Karpas-422 (cell line): ENCODE measurements around the gene RNU1-1. TPM values are rescaled to one million over a fixed set of nuclear protein-coding genes. Genes with fewer than 3 reads are reported as not detected.
A peak's percentile ranks its signal among the peaks of the same experiment; 100 is the strongest.
"Not testable (repeated sequence)": the region's sequence is repeated elsewhere in the genome, so short reads cannot be mapped to it uniquely, and the experiment has no call there.

Experiments
- DNase-seq: peaks from one replicate; pipeline ENCODE4 v3.0.0-alpha.2; 2015
- H2AFZ ChIP-seq: fragments of 200-600 bp; sonication (generic); 2 replicates; pipeline ENCODE4 v1.6.1; 2014; ENCODE audit warnings: antibody characterized with exemption, low read length, mixed read lengths
- H3K27ac ChIP-seq: fragments of 200-600 bp; sonication (generic); 2 replicates; pipeline ENCODE4 v1.5.1; 2014; ENCODE audit warnings: mild to moderate bottlenecking, low read length, moderate library complexity
- H3K27me3 ChIP-seq: fragments of 200-600 bp; sonication (generic); 2 replicates; pipeline ENCODE4 v1.6.1; 2014; ENCODE audit warnings: low read length, mixed read lengths
- H3K36me3 ChIP-seq: fragments of 200-600 bp; sonication (generic); 2 replicates; pipeline ENCODE4 v1.6.1; 2014; ENCODE audit warnings: low read length, mixed read lengths; ENCODE audit not compliant: insufficient read depth
- H3K4me1 ChIP-seq: fragments of 200-600 bp; sonication (generic); 2 replicates; pipeline ENCODE4 v1.6.1; 2014; ENCODE audit warnings: mild to moderate bottlenecking, low read length, mixed read lengths
- H3K4me2 ChIP-seq: fragments of 200-600 bp; sonication (generic); 2 replicates; pipeline ENCODE4 v1.6.1; 2014; ENCODE audit warnings: low read length, low read depth, mild to moderate bottlenecking; ENCODE audit not compliant: poor library complexity, severe bottlenecking
- H3K4me3 ChIP-seq: fragments of 200-600 bp; sonication (generic); 2 replicates; pipeline ENCODE4 v1.5.1; 2014; ENCODE audit warnings: mild to moderate bottlenecking, antibody characterized with exemption, low read length, mixed read lengths
- H3K79me2 ChIP-seq: fragments of 200-600 bp; sonication (generic); 2 replicates; pipeline ENCODE4 v1.6.1; 2014; ENCODE audit warnings: mild to moderate bottlenecking, low read length, mixed read lengths
- H3K9ac ChIP-seq: fragments of 200-600 bp; sonication (generic); 2 replicates; pipeline ENCODE4 v1.6.0; 2014; ENCODE audit warnings: low read length
- H3K9me2 ChIP-seq: fragments of 200-600 bp; sonication (generic), shearing (Covaris generic); replicated peaks from 2 replicates; pipeline ENCODE4 v1.6.0; 2014; ENCODE audit warnings: mild to moderate bottlenecking, low read length, moderate library complexity; ENCODE audit not compliant: insufficient read depth
- H3K9me3 ChIP-seq: fragments of 300-700, 200-600 bp; sonication (generic); 2 replicates; pipeline ENCODE4 v1.6.1; 2014; ENCODE audit warnings: low read length, mixed read lengths
- H4K20me1 ChIP-seq: fragments of 200-600 bp; sonication (generic); 2 replicates; pipeline ENCODE4 v1.6.1; 2014; ENCODE audit warnings: mild to moderate bottlenecking, antibody characterized with exemption, low read length, low read depth; ENCODE audit not compliant: insufficient read depth
- total RNA-seq: library from RNA; depleted of rRNA; stranded (reverse); fragments of >200 nt; shearing (Covaris generic); gene quantifications from 2 replicates; pipeline ENCODE4 v1.2.3, GENCODE V29; 2014; ENCODE audit warnings: low replicate concordance; rRNA removed

Gene RNU1-1
- under 0.01 TPM in 2 replicates for total RNA-seq

- Histone ChIP-seq H3K4me2 (peak within 1 kb of the TSS; percentile 63), H3K27ac (peak within 1 kb of the TSS; percentile 45), H3K9ac (peak within 1 kb of the TSS; percentile 67), H3K4me3 (peak within 1 kb of the TSS; percentile 63; the same call in 1 of the 2 replicates)
- not testable (repeated sequence) for H3K9me3 ChIP-seq, H3K9me2 ChIP-seq, H3K79me2 ChIP-seq, H3K27me3 ChIP-seq, H2AFZ ChIP-seq, H3K4me1 ChIP-seq, H4K20me1 ChIP-seq, H3K36me3 ChIP-seq
- DNase-seq: peak; percentile 73
These were observed at the start of gene RNU1-1 for GRCh38 chr1:16514107-16515055. TSS of gene RNU1-1 (minus strand) at chr1:16514285.

GRCh38 chr1:16561035-16561434, 47.0 kb upstream of the RNU1-1 start:
- H4K20me1 ChIP-seq, H2AFZ ChIP-seq, H3K27me3 ChIP-seq, H3K4me3 ChIP-seq, DNase-seq, H3K4me1 ChIP-seq, H3K27ac ChIP-seq, H3K36me3 ChIP-seq, H3K4me2 ChIP-seq, H3K79me2 ChIP-seq, H3K9ac ChIP-seq, H3K9me2 ChIP-seq, H3K9me3 ChIP-seq: not testable (repeated sequence)

- DNase-seq, H3K36me3 ChIP-seq, H2AFZ ChIP-seq, H3K79me2 ChIP-seq, H3K4me3 ChIP-seq, H3K27me3 ChIP-seq, H3K9ac ChIP-seq, H4K20me1 ChIP-seq, H3K4me1 ChIP-seq, H3K4me2 ChIP-seq, H3K9me2 ChIP-seq, H3K9me3 ChIP-seq, H3K27ac ChIP-seq: not testable (repeated sequence)
These were observed 46.4 kb upstream of the RNU1-1 start for GRCh38 chr1:16560498-16560897.

- H4K20me1 ChIP-seq, H3K27ac ChIP-seq, H3K79me2 ChIP-seq, H3K9me2 ChIP-seq, H3K9ac ChIP-seq, DNase-seq, H3K27me3 ChIP-seq, H3K4me3 ChIP-seq, H3K9me3 ChIP-seq, H3K4me2 ChIP-seq, H2AFZ ChIP-seq, H3K4me1 ChIP-seq, H3K36me3 ChIP-seq: not testable (repeated sequence)
These were observed 45.6 kb upstream of the RNU1-1 start for GRCh38 chr1:16559688-16560087.

GRCh38 chr1:16557034-16557433, 42.9 kb upstream of the RNU1-1 start:
- H3K4me2 ChIP-seq, H3K9me2 ChIP-seq, H3K79me2 ChIP-seq, H3K4me1 ChIP-seq, H3K27ac ChIP-seq, H3K9me3 ChIP-seq, H4K20me1 ChIP-seq, H2AFZ ChIP-seq, H3K4me3 ChIP-seq, DNase-seq, H3K27me3 ChIP-seq, H3K9ac ChIP-seq, H3K36me3 ChIP-seq: not testable (repeated sequence)

GRCh38 chr1:16553244-16553643, 39.2 kb upstream of the RNU1-1 start:
- H3K36me3 ChIP-seq, H3K9me2 ChIP-seq, DNase-seq: not testable (repeated sequence)

GRCh38 chr1:16550212-16550918, 36.3 kb upstream of the RNU1-1 start:
- not testable (repeated sequence) for H3K9ac ChIP-seq, H3K36me3 ChIP-seq, H3K4me3 ChIP-seq, H3K27me3 ChIP-seq, H2AFZ ChIP-seq, H3K9me2 ChIP-seq, H4K20me1 ChIP-seq, H3K4me1 ChIP-seq, H3K4me2 ChIP-seq, H3K27ac ChIP-seq, DNase-seq, H3K79me2 ChIP-seq, H3K9me3 ChIP-seq

More at GRCh38 chr1:16553244-16553643, 39.2 kb upstream of the RNU1-1 start:
- not testable (repeated sequence) for H4K20me1 ChIP-seq, H3K4me3 ChIP-seq, H3K4me2 ChIP-seq, H3K4me1 ChIP-seq, H3K9me3 ChIP-seq, H3K79me2 ChIP-seq, H3K9ac ChIP-seq, H3K27ac ChIP-seq, H2AFZ ChIP-seq, H3K27me3 ChIP-seq

- DNase-seq, H2AFZ ChIP-seq, H3K79me2 ChIP-seq, H3K36me3 ChIP-seq, H3K4me1 ChIP-seq, H3K9me3 ChIP-seq, H3K27ac ChIP-seq, H3K4me3 ChIP-seq, H3K9ac ChIP-seq, H4K20me1 ChIP-seq, H3K4me2 ChIP-seq, H3K9me2 ChIP-seq, H3K27me3 ChIP-seq: not testable (repeated sequence)
These were observed 35.5 kb upstream of the RNU1-1 start for GRCh38 chr1:16549545-16549944.
